ENCODE data around the gene SMIM24.

DNA sequence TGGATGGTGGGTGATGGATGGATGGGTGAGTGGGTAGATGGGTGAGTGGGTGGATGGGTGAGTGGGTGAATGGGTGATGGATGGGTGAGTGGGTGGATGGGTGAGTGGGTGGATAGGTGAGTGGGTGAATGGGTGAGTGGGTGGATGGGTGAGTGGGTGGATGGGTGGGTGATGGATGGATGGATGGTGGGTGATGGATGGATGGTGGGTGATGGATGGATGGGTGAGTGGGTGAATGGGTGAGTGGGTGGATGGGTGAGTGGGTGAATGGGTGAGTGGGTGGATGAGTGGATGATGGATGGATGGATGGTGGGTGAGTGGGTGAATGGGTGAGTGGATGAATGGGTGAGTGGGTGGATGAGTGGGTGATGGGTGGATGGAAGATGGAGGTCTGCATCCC is 2.8 kb downstream of the SMIM24 start:
- TF ChIP-seq BMI1 (IDR thresholded peaks at IDR 0.05; ENCODE audit: low read length): no peak
- TF ChIP-seq, protein P1, sequence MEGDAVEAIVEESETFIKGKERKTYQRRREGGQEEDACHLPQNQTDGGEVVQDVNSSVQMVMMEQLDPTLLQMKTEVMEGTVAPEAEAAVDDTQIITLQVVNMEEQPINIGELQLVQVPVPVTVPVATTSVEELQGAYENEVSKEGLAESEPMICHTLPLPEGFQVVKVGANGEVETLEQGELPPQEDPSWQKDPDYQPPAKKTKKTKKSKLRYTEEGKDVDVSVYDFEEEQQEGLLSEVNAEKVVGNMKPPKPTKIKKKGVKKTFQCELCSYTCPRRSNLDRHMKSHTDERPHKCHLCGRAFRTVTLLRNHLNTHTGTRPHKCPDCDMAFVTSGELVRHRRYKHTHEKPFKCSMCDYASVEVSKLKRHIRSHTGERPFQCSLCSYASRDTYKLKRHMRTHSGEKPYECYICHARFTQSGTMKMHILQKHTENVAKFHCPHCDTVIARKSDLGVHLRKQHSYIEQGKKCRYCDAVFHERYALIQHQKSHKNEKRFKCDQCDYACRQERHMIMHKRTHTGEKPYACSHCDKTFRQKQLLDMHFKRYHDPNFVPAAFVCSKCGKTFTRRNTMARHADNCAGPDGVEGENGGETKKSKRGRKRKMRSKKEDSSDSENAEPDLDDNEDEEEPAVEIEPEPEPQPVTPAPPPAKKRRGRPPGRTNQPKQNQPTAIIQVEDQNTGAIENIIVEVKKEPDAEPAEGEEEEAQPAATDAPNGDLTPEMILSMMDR (IDR thresholded peaks at IDR 0.05 in 2 of 3, conservative IDR thresholded peaks at IDR 0.05 in 1 of 3; ENCODE audit: insufficient read depth in 2 of 3, low read depth in 1 of 3, low read length in 3 of 3): no peak
- no peak for TF ChIP-seq ZBTB7A (IDR thresholded peaks at IDR 0.05; ENCODE audit: borderline replicate concordance, control insufficient read depth, low read depth, low read length)
- TF ChIP-seq NR3C1 (CRISPR knock-in tag; IDR thresholded peaks at IDR 0.05): no peak
- no peak for TF ChIP-seq CBX8 (IDR thresholded peaks at IDR 0.05; ENCODE audit: borderline replicate concordance, extremely low read depth, low read depth, low read length, poor library complexity, severe bottlenecking)
- TF ChIP-seq RBBP5 (IDR thresholded peaks at IDR 0.05; ENCODE audit: borderline replicate concordance, insufficient read depth, low read length, poor library complexity, severe bottlenecking): no peak
- no peak for TF ChIP-seq YY1 (IDR thresholded peaks at IDR 0.05; ENCODE audit: borderline replicate concordance in 1 of 3, control insufficient read depth in 1 of 3, extremely low read depth in 1 of 3, insufficient read depth in 3 of 3, insufficient read length in 1 of 3, insufficient replicate concordance in 2 of 3, low read depth in 1 of 3, low read length in 2 of 3)
- no peak for TF ChIP-seq CAMTA2 (CRISPR knock-in tag; conservative IDR thresholded peaks at IDR 0.05)
- TF ChIP-seq POLR2A (conservative IDR thresholded peaks at IDR 0.05): no peak
- TF ChIP-seq, protein P2, sequence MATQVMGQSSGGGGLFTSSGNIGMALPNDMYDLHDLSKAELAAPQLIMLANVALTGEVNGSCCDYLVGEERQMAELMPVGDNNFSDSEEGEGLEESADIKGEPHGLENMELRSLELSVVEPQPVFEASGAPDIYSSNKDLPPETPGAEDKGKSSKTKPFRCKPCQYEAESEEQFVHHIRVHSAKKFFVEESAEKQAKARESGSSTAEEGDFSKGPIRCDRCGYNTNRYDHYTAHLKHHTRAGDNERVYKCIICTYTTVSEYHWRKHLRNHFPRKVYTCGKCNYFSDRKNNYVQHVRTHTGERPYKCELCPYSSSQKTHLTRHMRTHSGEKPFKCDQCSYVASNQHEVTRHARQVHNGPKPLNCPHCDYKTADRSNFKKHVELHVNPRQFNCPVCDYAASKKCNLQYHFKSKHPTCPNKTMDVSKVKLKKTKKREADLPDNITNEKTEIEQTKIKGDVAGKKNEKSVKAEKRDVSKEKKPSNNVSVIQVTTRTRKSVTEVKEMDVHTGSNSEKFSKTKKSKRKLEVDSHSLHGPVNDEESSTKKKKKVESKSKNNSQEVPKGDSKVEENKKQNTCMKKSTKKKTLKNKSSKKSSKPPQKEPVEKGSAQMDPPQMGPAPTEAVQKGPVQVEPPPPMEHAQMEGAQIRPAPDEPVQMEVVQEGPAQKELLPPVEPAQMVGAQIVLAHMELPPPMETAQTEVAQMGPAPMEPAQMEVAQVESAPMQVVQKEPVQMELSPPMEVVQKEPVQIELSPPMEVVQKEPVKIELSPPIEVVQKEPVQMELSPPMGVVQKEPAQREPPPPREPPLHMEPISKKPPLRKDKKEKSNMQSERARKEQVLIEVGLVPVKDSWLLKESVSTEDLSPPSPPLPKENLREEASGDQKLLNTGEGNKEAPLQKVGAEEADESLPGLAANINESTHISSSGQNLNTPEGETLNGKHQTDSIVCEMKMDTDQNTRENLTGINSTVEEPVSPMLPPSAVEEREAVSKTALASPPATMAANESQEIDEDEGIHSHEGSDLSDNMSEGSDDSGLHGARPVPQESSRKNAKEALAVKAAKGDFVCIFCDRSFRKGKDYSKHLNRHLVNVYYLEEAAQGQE (IDR thresholded peaks at IDR 0.05; ENCODE audit: borderline replicate concordance): no peak
- TF ChIP-seq, protein P2 (CRISPR knock-in tag; IDR thresholded peaks at IDR 0.05; ENCODE audit: low read depth): no peak
